Endothelial cell of umbilical vein (primary cell): Measurements from ENCODE around the gene POU4F3. TPM values are rescaled to one million over a fixed set of nuclear protein-coding genes. Genes with fewer than 3 reads are reported as not detected.

Experiments used
- BruUV-seq: library from RNA; stranded (reverse); fragments of 400-500 nt; replicated peaks from 2 replicates; lab custom pipeline; 2021; lab: Mats Ljungman, UMichigan
- CTCF ChIA-PET: fragments of 300-600, 350-600 bp; sonication (Branson Sonifier 250); formaldehyde crosslinking; loops from one replicate; lab custom pipeline; 2021; ENCODE audit warnings: antibody characterized with exemption, inconsistent platforms; lab: Charles Lee
- POLR2A ChIA-PET: fragments of 300-600, 350-600 bp; sonication (Branson Sonifier 250); formaldehyde crosslinking; loops from one replicate; lab custom pipeline; 2021; ENCODE audit warnings: antibody characterized with exemption, inconsistent platforms; lab: Charles Lee
- DNase-seq: peaks from one replicate; pipeline ENCODE4 v3.0.0-alpha.2; 2011; ENCODE audit warnings: low read depth, low spot score
- FAIRE-seq: peaks from 2 replicates; lab custom pipeline; 2011; peaks lifted over from hg19 to GRCh38; lab: Jason Lieb, UNC
- H2AFZ ChIP-seq: 2 replicates; pipeline ENCODE4 v1.6.0; 2012; ENCODE audit warnings: low read depth, low read length, control low read depth, inconsistent platforms
- H3K27ac ChIP-seq: 2 replicates; pipeline ENCODE4 v1.5.1; 2011; ENCODE audit warnings: low read depth, mild to moderate bottlenecking, control low read depth, low read length, moderate library complexity; ENCODE audit not compliant: insufficient read depth
- H3K27me3 ChIP-seq, 2 experiments: 2 replicates each; pipeline versions ENCODE4 v1.6.0 to v1.6.1; 2011; ENCODE audit warnings: low read length in 2 of 2, mixed read lengths in 1 of 2; ENCODE audit not compliant: control insufficient read depth in 2 of 2, insufficient read depth in 2 of 2
- H3K36me3 ChIP-seq, 2 experiments: 2 replicates in 1 of 2; 3 replicates in 1 of 2; pipeline ENCODE4 v1.5.1; 2011; ENCODE audit warnings: low read length in 2 of 2, mild to moderate bottlenecking in 1 of 2, moderate library complexity in 1 of 2; ENCODE audit not compliant: control insufficient read depth in 2 of 2, insufficient read depth in 2 of 2; ENCODE audit errors: extremely low read depth in 1 of 2
- H3K4me1 ChIP-seq: 3 replicates; pipeline ENCODE4 v1.5.1; 2011; ENCODE audit warnings: mild to moderate bottlenecking, low read length; ENCODE audit not compliant: control insufficient read depth, insufficient read depth; ENCODE audit errors: extremely low read depth
- H3K4me2 ChIP-seq: 2 replicates; pipeline ENCODE4 v1.6.1; 2011; ENCODE audit warnings: low read length, control low read depth, mixed read lengths; ENCODE audit not compliant: insufficient read depth
- H3K4me3 ChIP-seq, 3 experiments: fragments of 200-600 bp in 1 of 3; sonication (generic), shearing (Covaris generic) in 1 of 3; replicated peaks in 1 of 3; 2 replicates each; pipeline ENCODE4 v1.5.1; 2011 to 2016; ENCODE audit warnings: control low read depth in 3 of 3, low read length in 3 of 3, mild to moderate bottlenecking in 2 of 3, inconsistent platforms in 1 of 3, low read depth in 1 of 3, moderate library complexity in 1 of 3; ENCODE audit not compliant: insufficient read depth in 1 of 3
- H3K79me2 ChIP-seq: 2 replicates; pipeline ENCODE4 v1.6.0; 2012; ENCODE audit warnings: low read length, inconsistent platforms; ENCODE audit not compliant: control insufficient read depth, insufficient read depth
- H3K9ac ChIP-seq: replicated peaks from 2 replicates; pipeline ENCODE3; 2011; ENCODE audit warnings: low read length, control low read depth; ENCODE audit not compliant: insufficient read depth; ENCODE audit errors: extremely low read depth
- H3K9me1 ChIP-seq: replicated peaks from 3 replicates; pipeline ENCODE4 v1.6.0; 2011; ENCODE audit warnings: mild to moderate bottlenecking, low read length; ENCODE audit not compliant: control insufficient read depth, insufficient read depth; ENCODE audit errors: extremely low read depth
- H3K9me3 ChIP-seq: replicated peaks from 2 replicates; pipeline ENCODE4 v1.5.1; 2012; ENCODE audit warnings: low read length, inconsistent platforms; ENCODE audit not compliant: control insufficient read depth, insufficient read depth
- H4K20me1 ChIP-seq: replicated peaks from 2 replicates; pipeline ENCODE3; 2011; ENCODE audit warnings: mild to moderate bottlenecking, low read length; ENCODE audit not compliant: control insufficient read depth, insufficient read depth; ENCODE audit errors: extremely low read depth
- CTCF ChIP-seq, 2 donors: IDR thresholded peaks; 1 replicate in 1 of 2; 2 replicates in 1 of 2; pipeline ENCODE4 v1.5.1; 2011; ENCODE audit warnings: low read length in 2 of 2, mild to moderate bottlenecking in 2 of 2, moderate library complexity in 2 of 2, control low read depth in 1 of 2, inconsistent platforms in 1 of 2, low read depth in 1 of 2; ENCODE audit not compliant: insufficient read depth in 1 of 2; ENCODE audit errors: extremely low read depth in 1 of 2
- EZH2 ChIP-seq: IDR thresholded peaks from 2 replicates; pipeline ENCODE4 v1.6.1; 2012; ENCODE audit warnings: borderline replicate concordance, low read depth, mild to moderate bottlenecking, moderate library complexity, low read length, inconsistent platforms; ENCODE audit not compliant: severe bottlenecking
- FOS ChIP-seq: IDR thresholded peaks from 2 replicates; pipeline ENCODE4 v1.6.1; 2011; ENCODE audit warnings: mild to moderate bottlenecking, low read length, moderate library complexity, borderline replicate concordance; ENCODE audit not compliant: insufficient read depth
- GATA2 ChIP-seq: IDR thresholded peaks from 2 replicates; pipeline ENCODE4 v1.7.0; 2011; ENCODE audit warnings: low read depth, mild to moderate bottlenecking, moderate library complexity, mixed read lengths, low read length; ENCODE audit not compliant: insufficient read length, insufficient read depth
- JUN ChIP-seq: IDR thresholded peaks from 2 replicates; pipeline ENCODE4 v1.6.1; 2011; ENCODE audit warnings: borderline replicate concordance, low read depth; ENCODE audit not compliant: insufficient read length, insufficient read depth
- MAX ChIP-seq: IDR thresholded peaks from 2 replicates; pipeline ENCODE4 v1.6.1; 2011; ENCODE audit not compliant: insufficient read depth, insufficient read length
- MYC ChIP-seq: IDR thresholded peaks from one replicate; pipeline ENCODE4 v1.6.1; 2011; ENCODE audit warnings: mild to moderate bottlenecking, low read depth, low read length
- POLR2A ChIP-seq: IDR thresholded peaks from 2 replicates; pipeline ENCODE4 v1.6.1; 2012; ENCODE audit warnings: low read depth, mild to moderate bottlenecking, control low read depth, low read length
- POLR2AphosphoS5 ChIP-seq: IDR thresholded peaks from 2 replicates; pipeline ENCODE4 v1.6.1; 2012; ENCODE audit warnings: low read depth, mild to moderate bottlenecking, control low read depth, low read length, moderate library complexity; ENCODE audit not compliant: insufficient read depth
- dilution Hi-C: fragments of 300-500 bp; cut with MboI; formaldehyde crosslinking; loops from one replicate; pipeline ENCODE4 v1.15.0; 2019; ENCODE audit warnings: low sequenced_read_pairs; ENCODE audit not compliant: extremely low pct_ligation_motif_present
- intact Hi-C: fragments of 100-400 bp; cut with micrococcal nuclease; formaldehyde crosslinking; loops from one replicate; pipeline ENCODE4 v1.10.0; 2022
- polyA plus RNA-seq, 4 experiments: library from polyadenylated mRNA; depleted of rRNA in 3 of 4; stranded (reverse) in 3 of 4; unstranded in 1 of 4; fragments of >200 nt; gene quantifications; 2 replicates each; pipeline versions ENCODE4 v1.2.1 to v1.2.3, GENCODE V29; 2011 to 2012; ENCODE audit warnings: missing spikeins in 1 of 4
- total RNA-seq: library from RNA; stranded (reverse); gene quantifications from 2 replicates; pipeline ENCODE4 v1.2.3, GENCODE V29; 2021

POU4F3 gene
- total and polyA plus RNA-seq, 2 donors (not counting 3 experiments of a cell fraction or from before 2014, with no cell fraction given) = 0.08 TPM; not detected in 1

GRCh38 chr5:146337264-146337904 is 1.3 kb upstream of the POU4F3 start:
- TF ChIP-seq POLR2A = no peak
- TF ChIP-seq EZH2 = peak; percentile 5
- Histone ChIP-seq H3K4me2 (no peak overlapping the region), H3K4me3 (no peak overlapping the region), H3K9me1 (no peaks in the 10 kb centered on the region), H2AFZ (no peak overlapping the region), H3K27me3 (peaks cover 77 to 91% of the 10 kb centered on the region in 2 experiments), H3K4me1 (no peaks in the 10 kb centered on the region), H4K20me1 (no peaks in the 10 kb centered on the region), H3K79me2 (no peaks in the 10 kb centered on the region), H3K9me3 (no peaks in the 10 kb centered on the region), H3K36me3 (no peaks in the 10 kb centered on the region), H3K9ac (no peak overlapping the region), H3K27ac (no peak overlapping the region)
- POLR2A ChIA-PET = no interaction called here
- FAIRE-seq (no peak), DNase-seq (no peak)
- dilution Hi-C loops (no loop called here), intact Hi-C loops (no loop called here)
- no TSS peak for BruUV-seq
- CTCF ChIA-PET = no interaction called here

GRCh38 chr5:146337928-146338327 is 711 bp upstream of the POU4F3 start:
- peaks cover 83 to 92% of the 10 kb centered on the region in 2 experiments for H3K27me3 ChIP-seq
- ChIA-PET CTCF (no interaction called here), POLR2A (no interaction called here)
- H3K36me3 ChIP-seq = no peaks in the 10 kb centered on the region
- no TSS peak for BruUV-seq
- no peak overlapping the region for H2AFZ ChIP-seq
- no peaks in the 10 kb centered on the region for H3K9me3 ChIP-seq
- dilution Hi-C loops (no loop called here), intact Hi-C loops (no loop called here)
- no peak for DNase-seq
- H3K4me2 ChIP-seq = no peak overlapping the region
- H3K9ac ChIP-seq = no peak overlapping the region
- H3K4me3 ChIP-seq = no peak overlapping the region
- no peaks in the 10 kb centered on the region for H3K79me2 ChIP-seq
- H3K4me1 ChIP-seq = no peaks in the 10 kb centered on the region
- no peak overlapping the region for H3K27ac ChIP-seq
- no peaks in the 10 kb centered on the region for H3K9me1 ChIP-seq
- H4K20me1 ChIP-seq = no peaks in the 10 kb centered on the region
- TF ChIP-seq JUN = no peak
- TF ChIP-seq FOS = no peak
- TF ChIP-seq GATA2 = no peak
- no peak for TF ChIP-seq MAX
- TF ChIP-seq MYC = no peak
- TF ChIP-seq POLR2AphosphoS5 = no peak
- no peak for TF ChIP-seq POLR2A
- no peak for TF ChIP-seq EZH2
- no peak for TF ChIP-seq CTCF (IDR thresholded peaks at IDR 0.05; ENCODE audit: extremely low read depth in 1 of 2, insufficient read depth in 1 of 2, low read depth in 1 of 2, low read length in 2 of 2)
- no peak for FAIRE-seq
